Neural crest cell (in vitro differentiated cells): Measurements from ENCODE around the gene KLHL22. TPM values are rescaled to one million over a fixed set of nuclear protein-coding genes. Genes with fewer than 3 reads are reported as not detected.
A peak's percentile ranks its signal among the peaks of the same experiment; 100 is the strongest.
"Not testable (repeated sequence)": the region's sequence is repeated elsewhere in the genome, so short reads cannot be mapped to it uniquely, and the experiment has no call there.

Experiments used
- DNase-seq: peaks from one replicate; pipeline ENCODE4 v3.0.0; 2021; ENCODE audit warnings: low read depth, mixed read lengths, low spot score
- H3K27ac Mint-ChIP-seq: one replicate; pipeline ENCODE4 v1.8.0; 2021; ENCODE audit warnings: mild to moderate bottlenecking, mixed read lengths; ENCODE audit not compliant: unreplicated experiment
- H3K27me3 Mint-ChIP-seq: 2 replicates; pipeline ENCODE4 v1.8.0; 2021; ENCODE audit warnings: low read depth, mild to moderate bottlenecking, mixed read lengths
- H3K36me3 Mint-ChIP-seq: 2 replicates; pipeline ENCODE4 v1.8.0; 2021; ENCODE audit warnings: low read depth, mild to moderate bottlenecking, mixed read lengths
- H3K4me1 Mint-ChIP-seq: 2 replicates; pipeline ENCODE4 v1.8.0; 2021; ENCODE audit warnings: mixed read lengths
- H3K4me3 Mint-ChIP-seq: one replicate; pipeline ENCODE4 v1.8.0; 2021; ENCODE audit warnings: mild to moderate bottlenecking, mixed read lengths
- H3K9me3 Mint-ChIP-seq: 2 replicates; pipeline ENCODE4 v1.8.0; 2021; ENCODE audit warnings: mixed read lengths
- CTCF ChIP-seq: fragments of 200-600 bp; sonication (generic); conservative IDR thresholded peaks from 2 replicates; pipeline ENCODE4 v1.5.0; 2021; ENCODE audit warnings: antibody characterized with exemption, mild to moderate bottlenecking
- total RNA-seq: library from RNA; stranded (reverse); gene quantifications from 2 replicates; pipeline ENCODE4 v1.2.1, GENCODE V29; 2021

Gene KLHL22
- total RNA-seq, 1 donor from 2014 or later, result 48.9 TPM

- no peak overlapping the region for H3K27ac Mint-ChIP-seq
- H3K36me3 Mint-ChIP-seq, result peaks cover 10% of the 10 kb centered on the region
- no peaks in the 10 kb centered on the region for H3K27me3 Mint-ChIP-seq
- no peak for TF ChIP-seq CTCF
- DNase-seq, result no peak
- H3K4me3 Mint-ChIP-seq, result no peak overlapping the region
- H3K9me3 Mint-ChIP-seq, result no peaks in the 10 kb centered on the region
- H3K4me1 Mint-ChIP-seq, result no peaks in the 10 kb centered on the region
These were observed 22.8 kb downstream of the KLHL22 start for GRCh38 chr22:20472629-20473442.

- Mint-ChIP-seq H3K9me3 (no peaks in the 10 kb centered on the region), H3K27ac (no peak overlapping the region), H3K36me3 (peaks cover 4% of the 10 kb centered on the region), H3K4me1 (no peaks in the 10 kb centered on the region), H3K4me3 (no peak overlapping the region), H3K27me3 (no peaks in the 10 kb centered on the region)
- DNase-seq, result no peak
- TF ChIP-seq CTCF, result no peak
These were observed 24.3 kb downstream of the KLHL22 start for GRCh38 chr22:20471126-20471833.

- H3K9me3 Mint-ChIP-seq, H3K4me1 Mint-ChIP-seq, H3K4me3 Mint-ChIP-seq, DNase-seq, H3K27me3 Mint-ChIP-seq, H3K36me3 Mint-ChIP-seq: not testable (repeated sequence)
- H3K27ac Mint-ChIP-seq, result peak overlapping the region; percentile 27
These were observed 25.1 kb downstream of the KLHL22 start for GRCh38 chr22:20470525-20470924.

- no peak for TF ChIP-seq CTCF
- peaks cover 4% of the 10 kb centered on the region for H3K36me3 Mint-ChIP-seq
- H3K27ac Mint-ChIP-seq, result peak overlapping the region; percentile 31
These were observed 26.3 kb downstream of the KLHL22 start for GRCh38 chr22:20469110-20469868.

GRCh38 chr22:20466659-20467379, 28.8 kb downstream of the KLHL22 start:
- Mint-ChIP-seq H3K27ac (peak overlapping the region; percentile 76), H3K4me1 (no peaks in the 10 kb centered on the region), H3K36me3 (peaks cover 4% of the 10 kb centered on the region), H3K4me3 (no peak overlapping the region), H3K9me3 (no peaks in the 10 kb centered on the region), H3K27me3 (no peaks in the 10 kb centered on the region)
- no peak for TF ChIP-seq CTCF
- no peak for DNase-seq

More at GRCh38 chr22:20469110-20469868, 26.3 kb downstream of the KLHL22 start:
- no peaks in the 10 kb centered on the region for H3K9me3 Mint-ChIP-seq
- H3K4me3 Mint-ChIP-seq, result no peak overlapping the region
- DNase-seq, result no peak
- no peaks in the 10 kb centered on the region for H3K27me3 Mint-ChIP-seq
- no peaks in the 10 kb centered on the region for H3K4me1 Mint-ChIP-seq
